SU-DHL-6 (cell line): Measurements from ENCODE around the gene RRAD.

Source experiments
- CTCF ChIP-seq: fragments of 200-600 bp; sonication (generic); IDR thresholded peaks from one replicate; pipeline ENCODE4 v1.5.1; 2017; ENCODE audit warnings: antibody characterized with exemption, mild to moderate bottlenecking, low read length, moderate library complexity; ENCODE audit not compliant: insufficient read depth, poor library complexity, severe bottlenecking
- EZH2phosphoT487 ChIP-seq: fragments of 200-600 bp; sonication (generic), shearing (Covaris generic); conservative IDR thresholded peaks from 2 replicates; pipeline ENCODE4 v1.6.1; 2018; ENCODE audit warnings: mild to moderate bottlenecking, antibody characterized with exemption, low read length, moderate library complexity, mixed read lengths

GRCh38 chr16:66921729-66922450, 3.4 kb downstream of the RRAD start:
- TF ChIP-seq CTCF (no peak), EZH2phosphoT487 (no peak)
